A549 (cell line): ENCODE measurements around the gene ZIC2. TPM values are rescaled to one million over a fixed set of nuclear protein-coding genes. Genes with fewer than 3 reads are reported as not detected.

Experiments
- ATAC-seq, 2 experiments: fragments of 200-7000 bp in 1 of 2; fragments of >200 bp in 1 of 2; cut with Nextera tagmentation in 1 of 2; cut with Tn5 transposase in 1 of 2; 3 replicates each; pipeline versions ENCODE4 v1.8.0 to v1.9.1; 2018 to 2020; ENCODE audit warnings: mild to moderate bottlenecking in 1 of 2, moderate library complexity in 1 of 2
- CTCF ChIA-PET: fragments of 300-600 bp; sonication (Branson Sonifier 250); formaldehyde crosslinking; extraction: SDS; loops from one replicate; lab custom pipeline; 2021; ENCODE audit warnings: antibody characterized with exemption, inconsistent platforms; lab: Yijun Ruan, JAX
- POLR2A ChIA-PET: fragments of 350-600 bp; formaldehyde crosslinking; extraction: SDS; loops from one replicate; lab custom pipeline; 2021; ENCODE audit warnings: antibody characterized with exemption, inconsistent platforms; lab: Yijun Ruan, JAX
- DNase-seq, 2 experiments: peaks; one replicate each; pipeline versions ENCODE4 v3.0.0 to v3.0.0-alpha.2; 2011 to 2016; ENCODE audit warnings: low read depth in 1 of 2, low spot score in 1 of 2
- FAIRE-seq: peaks from 2 replicates; lab custom pipeline; 2011; peaks lifted over from hg19 to GRCh38; lab: Jason Lieb, UNC
- H3K27ac ChIP-seq, 2 experiments: fragments of >200 bp; sonication (Bioruptor Twin); formaldehyde crosslinking; 3 replicates each; pipeline ENCODE4 v1.5.1; 2016 to 2017
- H3K4me1 ChIP-seq: fragments of >200 bp; sonication (Bioruptor Twin); formaldehyde crosslinking; 3 replicates; pipeline ENCODE4 v1.6.1; 2016
- H3K4me2 ChIP-seq: fragments of >200 bp; sonication (Bioruptor Twin); formaldehyde crosslinking; 3 replicates; pipeline ENCODE4 v1.6.1; 2016
- H3K4me3 ChIP-seq: fragments of >200 bp; sonication (Bioruptor Twin); formaldehyde crosslinking; 3 replicates; pipeline ENCODE4 v1.5.1; 2016
- H3K9me3 ChIP-seq: fragments of >200 bp; sonication (Bioruptor Twin); formaldehyde crosslinking; 3 replicates; pipeline ENCODE4 v1.6.1; 2016
- ATOH8 ChIP-seq: fragments of 250-450 bp; sonication (Bioruptor Pico); IDR thresholded peaks from 2 replicates; pipeline ENCODE4 v1.5.0; 2020; ENCODE audit warnings: low read depth, mild to moderate bottlenecking, moderate library complexity
- CBX8 ChIP-seq: fragments of 200-600 bp; sonication (generic); IDR thresholded peaks from 2 replicates; pipeline ENCODE4 v1.6.1; 2016
- CEBPB ChIP-seq, 2 experiments: fragments of >200 bp in 1 of 2; sonication (Bioruptor Twin) in 1 of 2; formaldehyde crosslinking in 1 of 2; IDR thresholded peaks; 2 replicates each; pipeline ENCODE4 v1.6.1; 2012 to 2016
- FOSL2 ChIP-seq, 2 experiments: fragments of 450-650 bp in 1 of 2; fragments of >200 bp in 1 of 2; sonication (Bioruptor Twin) in 1 of 2; formaldehyde crosslinking; IDR thresholded peaks; 2 replicates each; pipeline versions ENCODE4 v1.5.0 to v1.6.1; 2016 to 2020; ENCODE audit warnings: mild to moderate bottlenecking in 1 of 2, moderate library complexity in 1 of 2
- GATA3 ChIP-seq: IDR thresholded peaks from 2 replicates; pipeline ENCODE4 v1.6.1; 2012; ENCODE audit warnings: borderline replicate concordance
- HOXA7 ChIP-seq: fragments of 250-450 bp; sonication (Bioruptor Pico); IDR thresholded peaks from 2 replicates; pipeline ENCODE4 v1.5.0; 2020; ENCODE audit warnings: mild to moderate bottlenecking, moderate library complexity
- HOXB13 ChIP-seq: fragments of 250-450 bp; sonication (Bioruptor Pico); IDR thresholded peaks from 2 replicates; pipeline ENCODE4 v1.5.0; 2020; ENCODE audit warnings: low read depth, mild to moderate bottlenecking, moderate library complexity
- MYC ChIP-seq: IDR thresholded peaks from 2 replicates; pipeline ENCODE4 v1.6.1; 2012; ENCODE audit warnings: mild to moderate bottlenecking, inconsistent platforms, low read length, improper control_type of control experiment, borderline replicate concordance
- NR3C1 ChIP-seq: fragments of >200 bp; sonication (Bioruptor Twin); formaldehyde crosslinking; IDR thresholded peaks from 3 replicates; pipeline ENCODE4 v1.6.1; 2017
- POLR2A ChIP-seq: IDR thresholded peaks from 2 replicates; pipeline ENCODE4 v1.6.1; 2012; ENCODE audit warnings: mild to moderate bottlenecking, low read length
- RNF2 ChIP-seq: fragments of 200-600 bp; sonication (generic); IDR thresholded peaks from 2 replicates; pipeline ENCODE4 v1.6.1; 2016; ENCODE audit warnings: low read depth, mild to moderate bottlenecking, antibody characterized with exemption, moderate library complexity, borderline replicate concordance
- TFCP2L1 ChIP-seq: fragments of 250-450 bp; sonication (Bioruptor Pico); IDR thresholded peaks from 2 replicates; pipeline ENCODE4 v1.5.0; 2021; ENCODE audit warnings: mild to moderate bottlenecking
- TP53 ChIP-seq: fragments of 250-450 bp; sonication (Bioruptor Pico); IDR thresholded peaks from 2 replicates; pipeline ENCODE4 v1.5.0; 2021; ENCODE audit warnings: mild to moderate bottlenecking, moderate library complexity
- USF2 ChIP-seq: fragments of 450-650 bp; IDR thresholded peaks from 2 replicates; pipeline ENCODE4 v1.6.1; 2014; ENCODE audit warnings: antibody characterized with exemption
- ZNF302 ChIP-seq: fragments of 250-450 bp; sonication (Bioruptor Pico); IDR thresholded peaks from 2 replicates; pipeline ENCODE4 v1.9.0; 2021; ENCODE audit warnings: inconsistent platforms, mild to moderate bottlenecking, moderate library complexity
- ZSCAN20 ChIP-seq: fragments of 250-450 bp; sonication (Bioruptor Pico); IDR thresholded peaks from 2 replicates; pipeline ENCODE4 v1.8.0; 2022; ENCODE audit warnings: mild to moderate bottlenecking, moderate library complexity
- WGBS: methylation state at CpG from one replicate; pipeline ENCODE4 v1.1.6; 2017; ENCODE audit errors: missing lambda C conversion rate; 5-methylcytosine and 5-hydroxymethylcytosine counted together
- polyA plus RNA-seq, 4 experiments: library from polyadenylated mRNA; depleted of rRNA in 3 of 4; stranded (reverse); fragments of >200 nt; fragmentation: RNase III in 1 of 4; extraction: RNeasy Plus Mini Kit Qiagen cat#74134 plus additional on column Dnase treatment in 1 of 4; gene quantifications; 2 replicates in 3 of 4; 3 replicates in 1 of 4; pipeline ENCODE4 v1.2.3, GENCODE V29; 2011 to 2017
- TF ChIP-seq, protein P1 (sequence below): IDR thresholded peaks from 2 replicates; pipeline ENCODE4 v1.6.1; 2012; ENCODE audit warnings: low read depth, borderline replicate concordance

ZIC2 gene
- polyA plus RNA-seq, 2 of the 4 experiments (the other 2 are of a cell fraction) = 2.1 to 10.3 TPM

GRCh38 chr13:99992949-99993351 lies 11.4 kb downstream of the ZIC2 start:
- 0 out of 2 replicates have a peak, but pooled peaks have one; percentile 6 for TF ChIP-seq FOSL2 (IDR thresholded peaks at IDR 0.05)
- TF ChIP-seq FOSL2 (CRISPR knock-in tag; IDR thresholded peaks at IDR 0.05) = no peak
- no peak for TF ChIP-seq CEBPB (IDR thresholded peaks at IDR 0.05)
- CTCF ChIA-PET = interaction anchor here (0.6 to 1.2 kb wide), 3 partner anchors 9 to 337 kb away, joined by 3 to 6 read pairs (median 3); no protein-coding TSS in a partner anchor
- Histone ChIP-seq H3K4me3 (no peak overlapping the region), H3K4me2 (peak overlapping the region; percentile 47), H3K27ac (no peak overlapping the region), H3K9me3 (no peaks in the 10 kb centered on the region), H3K4me1 (peaks cover 11% of the 10 kb centered on the region)
- peak in 1 of 2 experiments; percentile 51; a peak in 1 of 6 replicates for ATAC-seq
- FAIRE-seq = no peak
- DNase-seq = no peak
- WGBS = 4% methylated on average over 3 of the region's 3 CpGs
- POLR2A ChIA-PET = interaction anchor here (0.6 kb wide), 1 partner anchor 13 kb away, joined by 3 read pairs; no protein-coding TSS in a partner anchor

GRCh38 chr13:99993660-99994637 lies 12.4 kb downstream of the ZIC2 start:
- no peak overlapping the region for H3K27ac ChIP-seq
- DNase-seq = no peak
- no peak overlapping the region for H3K4me3 ChIP-seq
- CTCF ChIA-PET = interaction anchor here (0.7 kb wide), 1 partner anchor 36 kb away, joined by 3 read pairs; no protein-coding TSS in a partner anchor
- POLR2A ChIA-PET = no interaction called here
- peaks cover 11% of the 10 kb centered on the region for H3K4me1 ChIP-seq
- no peak for FAIRE-seq
- TF ChIP-seq RNF2 (peak; percentile 9; the same call in 1 of the 2 replicates), POLR2A (no peak), ATOH8 (CRISPR knock-in tag) (no peak), MYC (no peak), CBX8 (peak; percentile 61; the same call in 1 of the 2 replicates)
- TF ChIP-seq, all 56 proteins: peak for 2
- H3K4me2 ChIP-seq = no peak overlapping the region
- no peak for ATAC-seq
- no peaks in the 10 kb centered on the region for H3K9me3 ChIP-seq
- WGBS = 86% methylated on average over 9 of the region's 9 CpGs

DNA sequence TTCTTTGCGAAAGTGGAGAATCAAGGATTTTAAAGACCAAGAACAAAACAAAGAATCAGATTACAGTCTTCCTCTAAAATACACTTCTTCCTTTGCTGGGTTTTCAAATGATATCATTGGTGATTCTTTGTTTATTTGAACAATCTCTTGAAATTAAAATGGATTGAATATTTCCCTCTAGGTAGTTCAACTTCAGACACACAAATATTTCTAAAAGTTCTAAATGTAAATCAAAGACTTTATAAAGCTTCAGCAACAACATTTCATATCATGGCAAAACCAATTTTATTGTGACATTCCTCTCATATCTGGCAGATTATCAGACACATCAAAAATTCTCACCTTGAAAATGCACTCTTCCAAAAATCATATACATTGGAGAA lies 13.0 kb downstream of the ZIC2 start:
- FAIRE-seq (no peak), DNase-seq (no peak), ATAC-seq (no peak)
- Histone ChIP-seq H3K9me3 (no peaks in the 10 kb centered on the region), H3K27ac (no peak overlapping the region), H3K4me3 (no peak overlapping the region), H3K4me2 (no peak overlapping the region), H3K4me1 (peaks cover 11% of the 10 kb centered on the region)
- CTCF ChIA-PET = interaction anchor here (0.7 kb wide), 1 partner anchor 35 kb away, joined by 3 read pairs; no protein-coding TSS in a partner anchor
- WGBS = 91% methylated on average over 1 of the region's 1 CpG
- TF ChIP-seq HOXA7 (no peak), MYC (no peak), GATA3 (no peak), NR3C1 (no peak), USF2 (no peak), ZNF302 (no peak), TFCP2L1 (CRISPR knock-in tag) (no peak), TP53 (no peak), HOXB13 (no peak), CEBPB (IDR thresholded peaks at IDR 0.05) (no peak), ZSCAN20 (CRISPR knock-in tag) (no peak)
- TF ChIP-seq, protein P1, sequence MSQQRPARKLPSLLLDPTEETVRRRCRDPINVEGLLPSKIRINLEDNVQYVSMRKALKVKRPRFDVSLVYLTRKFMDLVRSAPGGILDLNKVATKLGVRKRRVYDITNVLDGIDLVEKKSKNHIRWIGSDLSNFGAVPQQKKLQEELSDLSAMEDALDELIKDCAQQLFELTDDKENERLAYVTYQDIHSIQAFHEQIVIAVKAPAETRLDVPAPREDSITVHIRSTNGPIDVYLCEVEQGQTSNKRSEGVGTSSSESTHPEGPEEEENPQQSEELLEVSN = no peak
- POLR2A ChIA-PET = no interaction called here
